HG02973 (cell line): Measurements from ENCODE around the gene TMEM178B.
"Not testable (repeated sequence)": the region's sequence is repeated elsewhere in the genome, so short reads cannot be mapped to it uniquely, and the experiment has no call there.

Source experiments
- ATAC-seq: cut with Tn5 transposase; IDR thresholded peaks from one replicate; pipeline ENCODE4 v1.9.1; 2021; ENCODE audit warnings: moderate library complexity; ENCODE audit not compliant: unreplicated experiment

TMEM178B gene

GRCh38 chr7:141301544-141301943 is 227.7 kb downstream of the TMEM178B start:
- no peak for ATAC-seq

- ATAC-seq = no peak
These were observed 228.8 kb downstream of the TMEM178B start for GRCh38 chr7:141302617-141303016.

- no peak for ATAC-seq
These were observed 230.4 kb downstream of the TMEM178B start for GRCh38 chr7:141304291-141304690.

GRCh38 chr7:141306081-141306480 is 232.2 kb downstream of the TMEM178B start:
- no peak for ATAC-seq

- no peak for ATAC-seq
These were observed 238.5 kb downstream of the TMEM178B start for GRCh38 chr7:141312395-141312794.

GRCh38 chr7:141312828-141313521 is 239.1 kb downstream of the TMEM178B start:
- no peak for ATAC-seq

GRCh38 chr7:141313896-141314295 is 240.0 kb downstream of the TMEM178B start:
- ATAC-seq = no peak

- ATAC-seq = no peak
These were observed 243.2 kb downstream of the TMEM178B start for GRCh38 chr7:141317033-141317585.

GRCh38 chr7:141320287-141320686 is 246.4 kb downstream of the TMEM178B start:
- no peak for ATAC-seq

- no peak for ATAC-seq
These were observed 248.5 kb downstream of the TMEM178B start for GRCh38 chr7:141322383-141322782.

- no peak for ATAC-seq
These were observed 250.0 kb downstream of the TMEM178B start for GRCh38 chr7:141323826-141324225.

- no peak for ATAC-seq
These were observed 251.0 kb downstream of the TMEM178B start for GRCh38 chr7:141324870-141325269.

GRCh38 chr7:141325275-141325674 is 251.4 kb downstream of the TMEM178B start:
- ATAC-seq = no peak

- no peak for ATAC-seq
These were observed 254.4 kb downstream of the TMEM178B start for GRCh38 chr7:141328290-141328689.

GRCh38 chr7:141330285-141330684 is 256.4 kb downstream of the TMEM178B start:
- ATAC-seq = not testable (repeated sequence)

GRCh38 chr7:141333459-141333858 is 259.6 kb downstream of the TMEM178B start:
- ATAC-seq = no peak

- ATAC-seq = no peak
These were observed 261.3 kb downstream of the TMEM178B start for GRCh38 chr7:141335164-141335563.

- no peak for ATAC-seq
These were observed 265.7 kb downstream of the TMEM178B start for GRCh38 chr7:141339603-141340002.

GRCh38 chr7:141340991-141341390 is 267.1 kb downstream of the TMEM178B start:
- no peak for ATAC-seq

- no peak for ATAC-seq
These were observed 269.0 kb downstream of the TMEM178B start for GRCh38 chr7:141342621-141343408.

GRCh38 chr7:141344153-141344935 is 270.5 kb downstream of the TMEM178B start:
- ATAC-seq = no peak
